Stromal cell of bone marrow (primary cell): ENCODE data around the gene TMEM59L.
A peak's percentile ranks its signal among the peaks of the same experiment; 100 is the strongest.
"Not testable (repeated sequence)": the region's sequence is repeated elsewhere in the genome, so short reads cannot be mapped to it uniquely, and the experiment has no call there.

Experiments used
- DNase-seq: peaks from one replicate; pipeline ENCODE4 v3.0.0-alpha.2; 2012; ENCODE audit warnings: low read depth

The TMEM59L gene

DNA sequence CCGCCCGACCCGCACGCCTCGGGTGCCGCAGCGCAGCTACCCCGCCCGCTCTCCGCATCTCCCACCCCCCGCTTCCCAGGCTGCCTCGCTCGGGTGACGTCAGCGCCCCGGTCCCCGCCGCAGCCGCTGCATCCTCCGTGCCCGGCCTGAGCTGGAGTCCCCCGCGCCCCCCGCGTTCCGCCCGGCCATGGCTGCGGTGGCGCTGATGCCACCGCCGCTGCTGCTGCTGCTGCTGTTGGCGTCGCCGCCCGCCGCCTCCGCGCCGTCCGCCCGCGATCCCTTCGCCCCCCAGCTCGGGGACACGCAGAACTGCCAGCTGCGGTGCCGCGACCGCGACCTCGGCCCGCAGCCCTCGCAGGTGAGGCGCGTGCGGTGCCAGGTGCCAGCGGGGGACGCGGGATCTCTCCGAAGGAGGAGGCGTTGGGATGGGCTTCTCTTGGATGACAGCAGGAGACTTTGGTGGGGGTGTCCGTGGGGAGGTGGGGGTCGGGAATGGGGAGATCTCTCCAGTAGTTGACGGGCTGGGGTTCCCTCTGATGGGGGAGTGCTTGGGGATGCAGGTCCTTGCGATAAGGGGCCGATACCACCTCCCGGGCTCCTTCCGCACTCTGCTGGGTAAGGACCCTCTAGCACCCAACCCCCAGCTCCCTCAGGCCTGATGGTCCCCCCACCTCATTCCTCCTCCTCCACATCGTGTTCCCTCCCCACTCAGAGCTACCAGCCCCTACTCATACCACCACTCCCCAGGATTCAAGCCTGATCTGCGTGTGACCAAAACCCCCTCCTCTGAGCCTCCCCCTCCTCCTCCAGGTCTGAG, at the start of gene TMEM59L:
Gene TMEM59L, plus strand, starts transcription at position 99 of the 817 bp plus-strand sequence. Its CDS starts 89 bp downstream, at position 188.
- no peak for DNase-seq

DNA sequence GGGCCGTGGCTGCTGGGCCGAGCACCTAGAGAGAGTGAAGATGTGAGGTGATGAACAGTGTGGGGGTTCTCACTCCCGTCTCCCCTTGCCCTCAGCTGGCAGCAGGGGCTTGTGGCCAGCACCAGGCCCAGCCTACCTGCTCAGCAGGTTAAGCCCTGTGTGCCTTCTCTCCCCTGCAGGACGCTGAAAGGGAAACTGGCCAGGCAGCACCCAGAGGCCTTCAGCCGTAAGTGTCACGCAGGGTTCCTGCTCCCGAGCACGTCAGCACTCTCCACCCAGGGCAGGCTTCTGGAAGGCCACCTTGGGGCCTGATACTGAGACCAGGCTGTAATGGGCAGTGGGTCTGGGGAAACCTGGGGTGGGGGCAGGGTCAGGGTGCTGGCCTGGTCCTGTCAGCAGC, 45.7 kb upstream of the TMEM59L start:
- no peak for DNase-seq

DNA sequence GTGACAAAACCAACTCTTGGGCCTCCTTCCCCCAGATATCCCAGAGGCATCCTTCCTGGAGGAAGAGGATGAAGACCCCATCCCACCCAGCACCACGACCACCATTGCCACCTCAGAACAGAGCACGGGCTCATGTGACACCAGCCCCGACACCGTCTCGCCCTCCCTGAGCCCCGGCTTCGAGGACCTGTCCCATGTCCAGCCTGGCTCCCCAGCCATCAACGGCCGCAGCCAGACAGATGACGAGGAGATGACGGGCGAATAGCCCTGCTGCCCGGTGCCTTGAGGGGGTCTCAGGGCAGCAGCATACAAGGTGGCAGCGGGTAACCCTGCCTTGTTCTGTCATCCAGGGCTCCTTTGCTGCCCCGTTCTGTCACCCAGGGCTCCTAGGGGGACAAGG, 44.3 kb upstream of the TMEM59L start:
- no peak for DNase-seq

DNA sequence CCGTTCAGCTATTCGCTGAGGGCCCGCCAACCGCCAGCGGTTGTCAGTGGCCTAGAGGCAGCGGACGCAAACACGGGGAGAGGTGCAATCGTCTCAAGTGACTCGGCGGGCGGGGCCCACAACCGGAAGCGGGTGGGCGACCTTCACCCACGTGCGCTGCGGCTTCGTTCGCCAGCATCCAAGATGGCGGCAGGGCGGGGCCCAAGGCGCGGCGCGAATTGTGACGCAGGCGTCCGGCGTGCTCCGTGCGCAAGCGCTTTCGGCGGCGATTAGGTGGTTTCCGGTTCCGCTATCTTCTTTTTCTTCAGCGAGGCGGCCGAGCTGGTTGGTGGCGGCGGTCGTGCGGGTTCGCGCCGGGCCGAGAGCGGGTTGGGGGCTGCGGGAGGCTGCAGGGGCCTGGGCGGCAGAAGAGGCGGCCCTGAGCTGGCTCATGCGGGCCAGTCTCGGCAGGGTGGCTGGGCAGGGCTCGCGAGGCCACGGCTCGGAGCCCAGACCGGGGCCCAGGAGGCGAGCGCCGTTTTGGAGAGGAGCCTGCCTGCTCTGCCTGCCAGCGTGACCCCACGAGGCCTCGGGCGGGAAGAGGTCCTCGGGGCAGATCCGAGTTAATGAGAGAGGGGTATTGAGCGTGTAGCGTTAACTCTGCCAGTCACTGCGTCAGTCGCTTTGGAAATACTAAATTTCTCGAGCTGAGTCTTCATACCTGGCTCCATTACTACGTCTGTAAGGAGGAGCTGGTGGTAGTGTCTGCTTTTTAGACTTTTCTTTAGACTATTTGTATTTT, 40.9 kb upstream of the TMEM59L start, which contains the start of gene UBA52:
Gene UBA52, plus strand, starts transcription at position 294 of the 781 bp plus-strand sequence. CDS start 1,444 bp downstream, outside the sequence.
- peak; percentile 92 for DNase-seq

DNA sequence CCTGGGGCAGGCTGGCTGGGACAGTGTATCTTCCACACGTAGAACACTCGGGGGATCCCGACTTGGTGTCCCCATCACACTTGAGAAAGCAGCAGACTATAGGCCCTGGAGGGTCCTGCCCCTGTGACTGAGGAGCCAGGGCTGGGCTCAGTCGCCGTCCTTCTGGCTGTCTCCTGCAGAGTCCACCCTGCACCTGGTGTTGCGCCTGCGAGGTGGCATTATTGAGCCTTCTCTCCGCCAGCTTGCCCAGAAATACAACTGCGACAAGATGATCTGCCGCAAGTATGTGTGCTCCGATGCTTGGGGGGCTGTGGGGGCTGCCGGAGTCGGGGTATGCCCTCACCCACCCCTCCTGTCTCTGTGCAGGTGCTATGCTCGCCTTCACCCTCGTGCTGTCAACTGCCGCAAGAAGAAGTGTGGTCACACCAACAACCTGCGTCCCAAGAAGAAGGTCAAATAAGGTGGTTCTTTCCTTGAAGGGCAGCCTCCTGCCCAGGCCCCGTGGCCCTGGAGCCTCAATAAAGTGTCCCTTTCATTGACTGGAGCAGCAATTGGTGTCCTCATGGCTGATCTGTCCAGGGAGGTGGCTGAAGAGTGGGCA, 37.9 kb upstream of the TMEM59L start:
- DNase-seq = no peak

DNA sequence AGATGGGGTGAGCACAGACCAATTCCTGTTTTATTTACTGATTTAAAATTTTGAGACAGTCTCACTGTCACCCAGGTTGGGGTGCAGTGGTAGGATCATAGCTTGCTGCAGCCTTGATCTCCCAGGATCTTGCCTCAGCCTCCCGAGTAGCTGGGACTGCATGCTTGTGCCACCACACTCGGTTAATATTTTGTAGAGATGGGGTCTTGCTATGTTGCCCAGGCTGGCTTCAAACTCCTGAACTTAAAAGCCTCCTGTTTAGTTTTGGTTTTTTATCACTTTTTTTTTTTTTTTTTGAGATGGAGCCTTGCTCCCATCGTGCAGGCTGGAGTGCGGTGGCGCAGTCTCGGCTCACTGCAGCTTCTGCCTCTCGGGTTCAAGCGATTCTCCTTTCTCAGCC, 36.3 kb upstream of the TMEM59L start:
- no peak for DNase-seq

DNA sequence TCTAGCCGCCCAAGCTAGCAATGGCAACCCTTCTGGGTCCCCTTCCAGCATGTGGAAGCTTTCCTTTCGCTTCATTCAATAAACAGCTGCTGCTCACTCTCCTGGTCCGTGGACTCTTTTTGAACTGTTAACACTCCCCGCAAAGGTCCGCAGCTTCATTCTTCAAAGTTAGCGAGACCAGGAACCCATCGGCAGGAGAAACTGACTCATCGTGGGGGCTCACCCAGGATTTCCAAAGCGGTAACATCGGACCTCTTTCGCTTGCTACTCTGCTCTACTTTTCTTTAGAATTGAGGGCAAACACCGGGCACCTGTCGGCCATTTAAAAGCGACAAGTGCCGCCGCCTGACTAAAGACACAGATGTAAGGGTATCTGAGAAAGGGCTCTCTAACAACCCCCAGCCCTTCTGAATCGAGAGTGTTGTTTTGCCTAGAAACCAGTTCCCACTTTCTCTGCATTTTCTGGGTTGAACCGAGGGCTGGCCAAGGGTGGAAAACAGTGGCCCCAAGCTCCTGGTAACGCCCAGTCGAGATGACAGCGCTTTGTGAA, 35.2 kb upstream of the TMEM59L start:
- DNase-seq = no peak

DNA sequence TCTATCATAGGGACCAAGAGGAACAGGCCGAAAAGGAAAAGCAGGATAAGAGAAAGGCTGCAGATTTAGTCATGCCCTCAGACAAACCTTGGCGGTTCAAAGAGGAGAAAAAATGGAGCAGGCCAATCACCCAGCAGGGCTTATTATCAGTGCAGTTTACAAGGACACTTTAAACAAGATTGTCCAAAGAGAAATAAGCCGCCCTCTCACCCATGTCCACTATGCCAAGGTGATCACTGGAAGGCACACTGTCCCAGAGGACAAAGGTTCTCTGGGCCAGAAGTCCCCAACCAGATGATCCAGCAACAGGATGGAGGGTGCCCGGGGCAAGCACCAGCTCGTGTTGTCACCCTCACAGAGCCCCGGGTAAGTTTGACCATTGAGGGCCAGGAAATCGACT, 32.4 kb upstream of the TMEM59L start:
- no peak for DNase-seq

DNA sequence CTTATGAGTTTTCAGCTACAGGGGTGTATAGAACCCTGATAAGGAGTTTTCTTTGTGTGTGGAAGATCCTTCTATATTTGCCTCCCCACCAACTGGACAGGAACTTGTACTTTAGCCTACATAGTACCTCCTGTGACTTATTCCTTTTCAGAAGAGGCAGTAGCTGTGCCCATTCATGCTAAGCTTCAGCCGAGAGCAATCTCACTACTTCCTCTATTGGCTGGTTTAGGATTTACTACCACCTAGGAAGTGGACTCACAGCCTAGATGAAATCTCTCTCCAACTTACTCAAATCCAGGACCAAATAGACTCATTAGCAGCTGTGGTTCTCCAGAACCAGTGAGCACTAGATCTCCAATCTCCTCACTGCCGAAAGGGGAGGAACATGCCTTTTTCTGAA, 26.4 kb upstream of the TMEM59L start:
- DNase-seq = no peak

DNA sequence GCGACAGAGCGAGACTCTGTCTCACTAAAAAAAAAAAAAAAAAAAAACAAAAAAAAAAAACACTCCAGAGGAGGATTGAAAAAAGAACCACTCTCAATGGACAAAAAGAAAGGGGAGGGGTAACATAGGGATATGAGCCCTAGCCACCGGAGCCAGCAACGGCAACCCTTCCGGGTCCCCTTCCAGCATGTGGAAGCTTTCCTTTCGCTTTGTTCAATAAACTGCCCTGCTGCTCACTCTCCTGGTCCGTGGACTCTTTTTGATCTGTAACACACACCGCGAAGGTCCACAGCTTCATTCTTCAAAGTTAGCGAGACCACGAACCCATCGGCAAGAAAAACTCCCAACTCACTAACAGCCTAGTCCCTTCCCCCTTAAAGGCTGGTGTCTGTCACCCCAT, 25.1 kb upstream of the TMEM59L start:
- no peak for DNase-seq

DNA sequence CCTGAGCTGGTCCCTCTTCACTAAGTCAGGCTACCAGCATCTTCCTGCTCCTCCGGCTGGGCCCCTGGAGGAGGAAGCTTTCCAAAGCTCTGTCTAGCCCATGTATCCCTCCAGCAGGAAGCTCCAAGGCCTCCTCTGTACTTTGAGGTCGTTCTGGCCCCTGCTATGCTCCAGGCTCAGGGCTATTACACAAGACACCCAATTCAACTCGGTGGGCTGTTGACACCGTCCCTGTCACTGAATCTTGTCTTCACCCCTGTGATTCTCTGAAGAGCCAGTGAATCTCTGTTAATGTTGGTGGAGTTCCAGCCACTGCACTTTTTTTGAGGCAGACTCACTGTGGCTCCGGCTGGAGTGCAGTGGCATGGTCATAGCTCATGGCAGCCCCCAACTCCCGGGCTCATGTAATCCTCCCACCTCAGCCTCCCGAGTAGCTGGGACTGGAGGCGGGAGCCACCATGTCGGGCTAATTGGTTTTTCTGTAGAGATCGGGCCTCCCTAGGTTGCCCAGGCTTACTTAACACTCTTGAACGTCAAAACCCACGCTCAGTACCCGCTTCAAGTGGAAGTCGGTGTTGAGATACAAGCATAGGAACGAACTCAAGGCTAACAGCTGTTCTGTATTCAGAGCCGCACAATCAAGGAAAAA, 24.6 kb upstream of the TMEM59L start:
- DNase-seq = no peak

DNA sequence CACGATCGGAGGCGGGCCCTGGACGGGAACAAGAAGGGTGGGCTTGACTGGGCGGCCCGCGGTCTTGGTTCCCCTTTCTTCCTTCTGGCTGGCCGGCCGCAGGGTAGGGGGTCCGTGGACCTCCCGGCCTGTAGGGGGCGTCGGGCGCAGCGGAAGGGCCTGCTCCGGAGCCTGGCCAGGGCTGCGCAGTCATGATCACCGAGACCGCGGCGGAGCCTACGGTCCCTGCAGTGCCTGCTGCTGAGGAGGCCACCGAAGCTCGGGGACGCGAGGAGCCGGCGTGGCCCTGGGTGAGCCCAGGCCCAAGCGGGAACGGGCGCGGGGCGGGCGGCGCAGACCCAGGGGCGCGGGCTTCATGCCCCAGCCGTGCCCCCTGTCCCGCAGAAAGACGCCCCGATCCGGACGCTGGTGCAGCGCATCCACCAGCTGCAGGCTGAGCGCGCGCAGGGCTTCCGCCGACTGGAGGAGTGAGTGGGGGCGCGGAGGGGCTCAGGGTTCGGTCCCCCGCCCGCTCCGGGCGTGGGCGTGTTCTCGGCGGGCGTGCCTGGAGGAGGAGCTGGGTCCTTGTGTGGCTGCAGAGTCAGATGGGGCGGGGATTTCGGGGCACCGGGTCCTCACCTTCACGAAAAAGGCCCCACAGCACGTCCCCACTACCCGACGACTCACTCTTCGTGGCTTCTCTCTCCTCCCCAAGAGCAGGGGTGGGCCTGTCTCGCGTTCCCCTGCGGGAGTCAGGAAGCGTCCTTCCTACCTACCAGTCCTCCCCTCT, 23.9 kb upstream of the TMEM59L start, which contains the start of gene REX1BD:
Gene REX1BD, plus strand, starts transcription at position 188 of the 769 bp plus-strand sequence. Its CDS starts 4 bp downstream, at position 192.
- peak; percentile 49 for DNase-seq

DNA sequence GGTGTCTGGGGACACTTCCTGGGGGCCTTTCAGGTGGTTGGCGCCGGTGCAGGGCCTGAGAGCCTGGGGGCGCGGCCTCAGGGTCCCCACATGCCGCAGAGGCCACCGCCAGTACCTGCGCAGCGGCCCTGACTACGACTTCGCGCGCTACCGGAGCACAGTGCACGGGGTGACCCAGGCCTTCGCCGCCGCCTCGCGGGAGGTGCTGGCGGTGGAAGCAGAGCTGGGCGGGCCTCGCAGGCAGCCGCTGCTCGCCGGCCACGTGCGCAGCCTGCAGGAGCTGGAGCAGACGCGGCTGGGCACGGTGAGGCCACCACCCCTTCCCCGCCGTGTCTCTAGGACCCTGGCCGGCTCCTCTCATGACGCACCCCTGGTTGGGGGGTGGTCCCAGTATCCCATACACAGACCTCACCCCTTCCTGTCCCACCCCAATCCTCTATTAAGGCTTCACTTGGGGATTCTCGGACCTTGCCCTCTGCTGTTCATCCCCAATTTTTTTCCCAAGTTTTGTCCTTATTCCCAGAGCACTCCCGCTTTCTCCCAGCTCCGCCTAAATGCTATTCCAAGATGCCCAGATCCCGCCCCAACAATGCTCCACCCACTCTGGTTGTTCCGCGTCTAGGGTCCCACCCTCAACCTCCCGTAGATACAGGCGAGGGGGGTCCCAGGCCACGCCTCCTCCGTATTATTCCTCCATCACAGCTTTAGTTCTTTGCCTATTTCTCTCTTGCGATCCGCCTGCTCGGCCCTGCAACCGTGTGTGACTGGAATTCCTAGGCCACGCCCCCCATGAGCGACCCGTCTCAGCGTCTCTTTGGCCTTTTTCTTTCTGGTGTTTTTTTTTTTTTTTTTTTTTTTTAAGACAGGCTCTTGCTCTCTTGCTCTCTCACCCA, 23.0 kb upstream of the TMEM59L start:
- no peak for DNase-seq

DNA sequence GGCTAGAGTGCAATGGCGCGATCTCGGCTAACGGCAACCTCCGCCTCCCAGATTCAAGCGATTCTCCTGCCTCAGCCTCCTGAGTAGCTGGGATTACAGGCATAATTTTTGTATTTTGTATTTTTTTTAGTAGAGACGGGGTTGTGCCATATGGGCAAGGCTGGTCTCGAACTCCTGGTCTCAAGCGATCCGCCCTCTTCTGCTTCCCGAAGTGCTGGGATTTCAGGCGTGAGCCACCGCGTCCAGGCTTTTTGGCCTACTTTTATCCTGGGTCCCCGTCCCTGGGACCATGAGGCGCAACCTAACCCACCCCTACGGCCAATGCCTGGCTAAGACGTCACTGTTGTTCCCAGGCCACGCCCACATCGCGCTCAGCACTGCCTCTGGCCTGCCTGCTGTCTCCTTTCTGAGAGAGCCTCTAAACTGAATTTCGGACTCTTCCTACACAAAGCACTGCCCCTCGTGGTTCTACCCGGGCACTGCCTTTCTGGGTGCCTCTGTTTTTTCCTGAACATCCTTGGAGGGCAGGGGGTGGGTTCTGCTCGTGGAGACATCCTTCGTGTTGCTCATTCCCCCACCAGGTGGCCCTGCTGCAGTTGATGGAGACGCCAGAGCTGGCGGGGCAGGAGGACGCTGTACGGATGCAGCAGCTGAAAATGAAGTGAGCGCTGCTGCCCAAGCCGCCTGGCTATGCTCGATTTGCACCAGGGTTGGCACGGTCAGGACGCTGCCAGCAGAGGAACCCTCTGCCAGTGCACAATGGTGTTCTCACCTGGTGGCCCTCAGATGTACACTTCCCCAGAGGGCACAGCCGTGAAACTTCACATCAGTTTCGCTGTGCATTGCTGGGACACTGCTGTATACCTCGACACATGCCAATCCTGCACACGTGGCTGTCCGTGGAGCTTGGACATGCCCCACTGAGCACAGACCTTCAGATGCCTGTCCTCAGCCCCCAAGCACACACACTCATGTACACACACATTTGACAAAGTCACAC, 22.1 kb upstream of the TMEM59L start:
- DNase-seq = peak; percentile 31

DNA sequence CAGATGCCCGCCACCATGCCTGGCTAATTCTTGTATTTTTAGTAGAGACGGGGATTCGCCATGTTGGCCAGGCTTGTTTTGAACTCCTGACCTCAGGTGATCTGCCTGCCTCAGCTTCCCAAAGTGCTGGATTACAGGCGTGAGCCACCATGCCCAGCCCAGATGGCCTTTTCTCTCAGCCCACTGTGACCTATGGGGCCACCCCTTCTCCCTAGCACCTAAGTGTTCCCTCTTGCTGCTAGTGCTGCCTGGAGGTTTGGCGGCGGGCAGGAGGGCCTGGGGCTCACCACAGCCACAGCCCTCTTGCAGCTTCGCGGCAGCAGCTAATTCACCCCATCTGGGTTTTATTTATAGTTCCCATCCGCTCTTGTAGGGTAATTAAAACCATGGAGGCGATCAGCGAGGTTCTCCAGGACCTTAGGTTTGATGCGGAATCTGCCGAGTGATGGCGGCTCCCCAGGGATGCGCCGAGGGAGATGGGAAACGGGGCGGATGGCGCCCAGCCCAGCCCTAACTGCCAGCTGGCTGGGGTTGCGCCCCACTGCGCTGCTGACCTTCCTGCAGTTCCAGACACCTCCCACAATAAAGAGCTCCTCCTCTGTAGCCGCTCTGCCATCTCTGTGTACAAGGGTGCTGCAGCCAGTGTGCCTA, 20.8 kb upstream of the TMEM59L start:
- DNase-seq = no peak

DNA sequence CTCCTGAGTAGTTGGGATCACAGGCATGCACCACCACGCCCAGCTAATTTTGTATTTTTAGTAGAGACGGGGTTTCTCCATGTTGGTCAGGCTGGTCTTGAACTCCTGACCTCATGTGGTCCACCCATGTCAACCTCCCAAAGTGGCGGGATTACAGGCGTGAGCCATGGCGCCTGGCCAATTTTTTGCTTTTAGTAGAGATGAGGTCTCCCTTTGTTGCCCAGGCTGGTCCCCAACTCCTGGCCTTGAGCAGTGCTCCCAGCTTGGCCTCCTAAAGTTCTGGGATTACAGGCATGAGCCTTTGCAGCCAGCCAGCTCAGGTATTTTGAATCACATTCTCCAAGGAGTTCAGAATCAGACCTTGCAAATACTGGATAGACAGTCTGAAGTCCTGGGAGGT, 19.9 kb upstream of the TMEM59L start:
- not testable (repeated sequence) for DNase-seq

DNA sequence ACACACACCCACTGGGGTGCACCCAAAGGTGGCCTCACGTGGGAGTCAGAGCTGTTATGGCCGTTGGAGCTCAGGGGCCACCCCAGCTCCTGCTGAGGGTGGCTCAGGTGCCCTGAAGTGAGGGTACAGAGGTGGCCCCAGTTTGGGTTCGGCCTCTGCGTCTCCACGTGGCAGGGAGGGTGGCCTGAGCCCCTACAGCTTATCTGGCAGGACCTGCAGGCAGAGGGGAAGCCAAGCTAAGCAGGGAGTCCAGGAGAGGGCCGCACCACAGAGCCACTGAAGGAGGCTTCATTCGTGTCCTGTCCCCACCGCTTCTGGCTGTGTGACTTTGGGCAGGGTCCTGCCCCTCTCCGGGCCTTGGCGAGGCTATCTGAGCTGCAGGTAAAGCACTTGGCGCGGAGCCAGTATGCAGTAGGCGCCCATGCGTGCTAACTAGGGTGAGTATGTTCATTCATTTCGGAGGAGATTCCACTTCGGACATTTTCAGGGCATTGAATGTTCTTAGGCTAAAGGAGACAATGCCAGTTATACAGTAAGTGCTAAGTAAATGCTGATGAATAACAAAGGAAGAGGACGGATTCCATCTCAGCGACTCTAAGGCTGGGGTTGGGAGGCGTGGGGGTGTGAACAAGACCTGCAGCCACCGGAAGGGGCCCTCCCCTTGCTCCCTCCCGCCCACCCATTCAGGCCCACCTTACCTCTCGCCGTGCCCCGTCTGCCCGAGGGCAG, 19.1 kb upstream of the TMEM59L start:
- DNase-seq = no peak
